Measurements from ENCODE around the gene FUT1. TPM values are rescaled to one million over a fixed set of nuclear protein-coding genes. Genes with fewer than 3 reads are reported as not detected.

FUT1 gene
- total RNA-seq = 1 to 10 TPM; 2.1 to 4.1 TPM

GRCh38 chr19:48752496-48753365 is at the start of gene FUT1:
TSS of gene FUT1 (minus strand) at chr19:48752641. CDS start at chr19:48751281, 1,360 bp downstream.
- peak; percentile 89 for DNase-seq (ENCODE audit: low spot score)
- intact Hi-C loops (cut with DNase I) = no loop called here
- 3% methylated on average over 62 of the region's 73 CpGs for WGBS
- H3K9me3 ChIP-seq = no peaks in the 10 kb centered on the region
- H3K4me3 ChIP-seq = peak within 1 kb of the TSS; percentile 33 to 48
- TF ChIP-seq POLR2AphosphoS5 (IDR thresholded peaks at IDR 0.05) (peak; percentile 81), CTCF (IDR thresholded peaks at IDR 0.05) (peak in 2 of 4 experiments; percentile 39 to 40), POLR2A (IDR thresholded peaks at IDR 0.05) (peak; percentile 59)
- peak within 1 kb of the TSS; percentile 66 to 79 for H3K27ac ChIP-seq
- no peaks in the 10 kb centered on the region for H3K4me1 ChIP-seq (replicated peaks)
- no peaks in the 10 kb centered on the region for H3K36me3 ChIP-seq
- H3K27me3 ChIP-seq (replicated peaks; ENCODE audit: insufficient read depth) = no peaks in the 10 kb centered on the region

GRCh38 chr19:48799358-48800300 is 47.2 kb upstream of the FUT1 start:
- Histone ChIP-seq H3K4me1 (replicated peaks) (no peaks in the 10 kb centered on the region), H3K9me3 (no peaks in the 10 kb centered on the region), H3K36me3 (no peaks in the 10 kb centered on the region), H3K4me3 (no peak overlapping the region), H3K27ac (peak overlapping the region in 1 of 2 donors; percentile 2), H3K27me3 (replicated peaks; ENCODE audit: insufficient read depth) (no peaks in the 10 kb centered on the region)
- intact Hi-C loops (cut with DNase I) = loop anchor here (5.0 kb wide), 1 partner anchor 173 kb away; no protein-coding TSS in a partner anchor
- 85% methylated on average over 41 of the region's 44 CpGs for WGBS
- no peak for DNase-seq (ENCODE audit: low spot score)
- TF ChIP-seq CTCF (IDR thresholded peaks at IDR 0.05) = no peak
- TF ChIP-seq POLR2AphosphoS5 (IDR thresholded peaks at IDR 0.05) = no peak
- no peak for TF ChIP-seq POLR2A (IDR thresholded peaks at IDR 0.05)

- no peak overlapping the region for H3K4me3 ChIP-seq
- peak overlapping the region in 1 of 2 donors; percentile 2 for H3K27ac ChIP-seq
- intact Hi-C loops (cut with DNase I) = loop anchor here (5.0 kb wide), 1 partner anchor 173 kb away; no protein-coding TSS in a partner anchor
- no peak for TF ChIP-seq POLR2A (IDR thresholded peaks at IDR 0.05)
- TF ChIP-seq POLR2AphosphoS5 (IDR thresholded peaks at IDR 0.05) = no peak
- no peak for TF ChIP-seq CTCF (IDR thresholded peaks at IDR 0.05)
- 38% methylated on average over 6 of the region's 6 CpGs for WGBS
- H3K36me3 ChIP-seq = no peaks in the 10 kb centered on the region
- H3K4me1 ChIP-seq (replicated peaks) = no peaks in the 10 kb centered on the region
- no peaks in the 10 kb centered on the region for H3K9me3 ChIP-seq
- no peaks in the 10 kb centered on the region for H3K27me3 ChIP-seq (replicated peaks; ENCODE audit: insufficient read depth)
- DNase-seq (ENCODE audit: low spot score) = no peak
Observed at GRCh38 chr19:48798937-48799336, 46.5 kb upstream of the FUT1 start.

GRCh38 chr19:48797103-48797502 is 44.7 kb upstream of the FUT1 start:
- intact Hi-C loops (cut with DNase I) = loop anchor here (5.0 kb wide), 1 partner anchor 175 kb away; no protein-coding TSS in a partner anchor
- TF ChIP-seq POLR2AphosphoS5 (IDR thresholded peaks at IDR 0.05) = no peak
- TF ChIP-seq POLR2A (IDR thresholded peaks at IDR 0.05) = no peak
- no peak for TF ChIP-seq CTCF (IDR thresholded peaks at IDR 0.05)
- Histone ChIP-seq H3K4me3 (no peak overlapping the region), H3K36me3 (no peaks in the 10 kb centered on the region), H3K9me3 (no peaks in the 10 kb centered on the region), H3K27ac (no peak overlapping the region), H3K4me1 (replicated peaks) (no peaks in the 10 kb centered on the region), H3K27me3 (replicated peaks; ENCODE audit: insufficient read depth) (no peaks in the 10 kb centered on the region)
- 86% methylated on average over 7 of the region's 7 CpGs for WGBS
- DNase-seq (ENCODE audit: low spot score) = no peak
